Purkinje cell (primary cell): ENCODE results near the gene CHMP3. TPM values are rescaled to one million over a fixed set of nuclear protein-coding genes. Genes with fewer than 3 reads are reported as not detected.

Source experiments
- polyA plus RNA-seq: library from polyadenylated mRNA; unstranded; fragments of >200 nt; fragmentation: Nextera tagmentation; gene quantifications from 2 replicates; pipeline ENCODE4 v1.2.1, GENCODE V29; 2014

Gene CHMP3
- polyA plus RNA-seq: 43.6 and 63.8 TPM in 2 replicates

GRCh38 chr2:86562922-86563649, at the start of gene CHMP3:
TSS of gene CHMP3 (minus strand) at chr2:86563443. CDS start at chr2:86563348, 95 bp downstream.

Other genes with a start within 250 kb of the CHMP3 start
- 144 and 206 TPM in 2 replicates for gene REEP1, start 225.8 kb downstream of the CHMP3 start, polyA plus RNA-seq
- 12.9 and 13.5 TPM in 2 replicates for gene KDM3A, start 122.1 kb downstream of the CHMP3 start, polyA plus RNA-seq
- 28.5 and 32.5 TPM in 2 replicates for gene RNF103, start 60.4 kb upstream of the CHMP3 start, polyA plus RNA-seq
- 12.8 and 15.4 TPM in 2 replicates for gene RMND5A, start 156.8 kb upstream of the CHMP3 start, polyA plus RNA-seq
- gene CD8A, start 227.5 kb upstream of the CHMP3 start, polyA plus RNA-seq: 2.1 and 4.4 TPM in 2 replicates